Measurements from ENCODE around the gene NAGA.

- TF ChIP-seq EZH2 (IDR thresholded peaks at IDR 0.05; ENCODE audit: low read length, missing control alignments), result no peak
- TF ChIP-seq CTCF (conservative IDR thresholded peaks at IDR 0.05 in 1 of 2, IDR thresholded peaks at IDR 0.05 in 1 of 2; ENCODE audit: low read depth in 1 of 2, low read length in 2 of 2), result no peak
These were observed 54.5 kb downstream of the NAGA start for GRCh38 chr22:42016111-42016510.
